AG04450 (cell line): Measurements from ENCODE around the gene BCAR3. TPM values are rescaled to one million over a fixed set of nuclear protein-coding genes. Genes with fewer than 3 reads are reported as not detected.

Source experiments
- CTCF ChIA-PET: fragments of 300-600, 350-600 bp; formaldehyde crosslinking; extraction: SDS; loops from one replicate; lab custom pipeline; 2022; ENCODE audit warnings: antibody characterized with exemption, inconsistent platforms; lab: Charles Lee
- POLR2A ChIA-PET: fragments of 350-600 bp; formaldehyde crosslinking; extraction: SDS; loops from one replicate; lab custom pipeline; 2021; ENCODE audit warnings: antibody characterized with exemption, inconsistent platforms; lab: Yijun Ruan, JAX
- DNase-seq: peaks from one replicate; pipeline ENCODE4 v3.0.0-alpha.2; 2011; ENCODE audit warnings: low read depth, low spot score
- H3K27ac ChIP-seq: one replicate; pipeline ENCODE4 v1.5.1; 2012; ENCODE audit warnings: low read depth, low read length, control low read depth
- H3K27me3 ChIP-seq: one replicate; pipeline ENCODE4 v1.6.0; 2012; ENCODE audit warnings: low read length; ENCODE audit not compliant: control insufficient read depth, insufficient read depth
- H3K4me3 ChIP-seq: 2 replicates; pipeline ENCODE4 v1.5.1; 2011; ENCODE audit warnings: mild to moderate bottlenecking, low read depth, low read length, control low read depth
- H3K9me3 ChIP-seq: 2 replicates; pipeline ENCODE4 v1.5.1; 2012; ENCODE audit warnings: low read length; ENCODE audit not compliant: control insufficient read depth, insufficient read depth
- polyA plus RNA-seq: library from polyadenylated mRNA; depleted of rRNA; stranded (reverse); fragments of >200 nt; gene quantifications from 2 replicates; pipeline ENCODE4 v1.2.3, GENCODE V29; 2011
- TF ChIP-seq, protein P1 (sequence below): IDR thresholded peaks from 2 replicates; pipeline ENCODE4 v1.5.1; 2011; ENCODE audit warnings: low read depth, low read length, control low read depth, inconsistent platforms

BCAR3 gene
- polyA plus RNA-seq, 1 experiment, result 20.6 TPM

- POLR2A ChIA-PET, result interaction anchor here (0.6 kb wide), 1 partner anchor 214 kb away, joined by 3 read pairs; no protein-coding TSS in a partner anchor
- Histone ChIP-seq H3K27ac (no peak overlapping the region), H3K4me3 (no peak overlapping the region), H3K9me3 (no peaks in the 10 kb centered on the region), H3K27me3 (no peaks in the 10 kb centered on the region)
- CTCF ChIA-PET, result interaction anchor here (1.0 to 3.0 kb wide), 3 partner anchors 8 to 209 kb away, joined by 6 to 16 read pairs (median 9); no protein-coding TSS in a partner anchor
- TF ChIP-seq, protein P1, sequence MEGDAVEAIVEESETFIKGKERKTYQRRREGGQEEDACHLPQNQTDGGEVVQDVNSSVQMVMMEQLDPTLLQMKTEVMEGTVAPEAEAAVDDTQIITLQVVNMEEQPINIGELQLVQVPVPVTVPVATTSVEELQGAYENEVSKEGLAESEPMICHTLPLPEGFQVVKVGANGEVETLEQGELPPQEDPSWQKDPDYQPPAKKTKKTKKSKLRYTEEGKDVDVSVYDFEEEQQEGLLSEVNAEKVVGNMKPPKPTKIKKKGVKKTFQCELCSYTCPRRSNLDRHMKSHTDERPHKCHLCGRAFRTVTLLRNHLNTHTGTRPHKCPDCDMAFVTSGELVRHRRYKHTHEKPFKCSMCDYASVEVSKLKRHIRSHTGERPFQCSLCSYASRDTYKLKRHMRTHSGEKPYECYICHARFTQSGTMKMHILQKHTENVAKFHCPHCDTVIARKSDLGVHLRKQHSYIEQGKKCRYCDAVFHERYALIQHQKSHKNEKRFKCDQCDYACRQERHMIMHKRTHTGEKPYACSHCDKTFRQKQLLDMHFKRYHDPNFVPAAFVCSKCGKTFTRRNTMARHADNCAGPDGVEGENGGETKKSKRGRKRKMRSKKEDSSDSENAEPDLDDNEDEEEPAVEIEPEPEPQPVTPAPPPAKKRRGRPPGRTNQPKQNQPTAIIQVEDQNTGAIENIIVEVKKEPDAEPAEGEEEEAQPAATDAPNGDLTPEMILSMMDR, result no peak
- no peak for DNase-seq
Observed at GRCh38 chr1:93636712-93637111, 44.9 kb downstream of the BCAR3 start.

DNA sequence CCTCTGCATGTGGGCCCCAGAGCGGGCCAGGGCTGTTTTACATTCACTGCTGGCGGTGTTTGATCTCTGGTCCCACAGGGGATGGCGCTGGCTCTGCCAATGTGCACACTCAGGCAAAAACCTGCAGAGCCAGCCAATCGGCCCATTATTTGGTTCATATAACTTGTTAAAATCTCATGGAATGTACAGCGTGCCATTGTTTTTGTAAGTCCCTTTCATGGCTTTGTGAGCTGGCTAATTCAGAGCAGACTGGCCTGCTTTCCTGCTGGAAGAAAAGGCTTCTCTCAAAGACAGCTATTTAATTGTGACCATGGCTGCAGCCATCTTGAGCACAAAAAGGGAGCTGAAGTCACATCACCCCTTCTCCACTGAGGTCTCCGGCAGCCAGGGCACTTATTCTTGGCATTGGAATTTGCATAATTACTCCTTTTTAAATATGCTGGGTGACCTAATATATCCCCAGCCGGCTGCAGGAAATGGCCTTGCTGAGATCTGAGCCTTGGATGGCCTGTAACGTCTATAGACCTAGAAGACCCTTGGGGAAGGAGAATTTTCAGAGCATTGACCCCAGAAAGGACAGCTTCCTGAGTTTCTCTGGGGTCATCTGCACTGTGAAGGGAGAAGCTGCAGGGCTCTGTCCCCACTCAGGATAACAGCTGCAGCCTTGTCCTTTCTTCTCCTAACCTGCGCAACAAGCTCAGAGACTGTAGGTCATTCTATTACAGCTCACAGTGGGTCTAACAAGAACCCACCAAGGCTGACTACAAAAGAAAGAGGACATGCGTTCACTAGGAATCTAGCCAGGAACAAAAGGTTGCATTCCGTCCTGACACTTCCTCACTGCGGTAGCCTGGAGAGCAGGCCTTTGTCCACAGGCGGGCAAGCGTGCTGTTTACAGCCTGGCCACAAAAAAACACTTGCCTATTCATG, 45.8 kb downstream of the BCAR3 start:
- TF ChIP-seq, protein P1, result no peak
- POLR2A ChIA-PET, result no interaction called here
- H3K4me3 ChIP-seq, result no peak overlapping the region
- H3K27ac ChIP-seq, result no peak overlapping the region
- CTCF ChIA-PET, result interaction anchor here (1.0 to 1.7 kb wide), 3 partner anchors 178 to 210 kb away, joined by 3 to 9 read pairs (median 6); no protein-coding TSS in a partner anchor
- H3K9me3 ChIP-seq, result no peaks in the 10 kb centered on the region
- no peaks in the 10 kb centered on the region for H3K27me3 ChIP-seq
- DNase-seq, result no peak

DNA sequence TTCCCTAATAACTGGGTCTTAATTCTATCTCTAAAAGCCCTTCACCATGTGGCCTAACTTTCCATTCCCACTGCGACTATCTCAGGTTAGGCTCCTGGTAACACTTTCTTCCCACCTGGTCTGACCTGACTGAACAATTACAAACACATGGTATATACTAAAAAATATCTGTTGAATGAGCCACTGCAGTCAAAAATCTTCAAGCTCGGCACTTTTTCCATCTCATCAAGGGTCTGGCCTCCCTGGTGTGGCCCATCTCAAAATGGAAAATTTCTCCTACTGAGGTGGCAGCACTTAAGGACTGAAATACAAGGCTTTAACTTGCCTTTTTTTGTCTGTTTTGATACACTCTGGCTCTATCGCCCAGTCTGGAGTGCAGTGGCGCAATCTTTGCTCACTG, 48.3 kb downstream of the BCAR3 start:
- TF ChIP-seq, protein P1, result no peak
- ChIA-PET POLR2A (no interaction called here), CTCF (interaction anchor here (1.1 to 8.7 kb wide), 3 partner anchors 180 to 218 kb away, joined by 3 to 270 read pairs (median 217); no protein-coding TSS in a partner anchor)

DNA sequence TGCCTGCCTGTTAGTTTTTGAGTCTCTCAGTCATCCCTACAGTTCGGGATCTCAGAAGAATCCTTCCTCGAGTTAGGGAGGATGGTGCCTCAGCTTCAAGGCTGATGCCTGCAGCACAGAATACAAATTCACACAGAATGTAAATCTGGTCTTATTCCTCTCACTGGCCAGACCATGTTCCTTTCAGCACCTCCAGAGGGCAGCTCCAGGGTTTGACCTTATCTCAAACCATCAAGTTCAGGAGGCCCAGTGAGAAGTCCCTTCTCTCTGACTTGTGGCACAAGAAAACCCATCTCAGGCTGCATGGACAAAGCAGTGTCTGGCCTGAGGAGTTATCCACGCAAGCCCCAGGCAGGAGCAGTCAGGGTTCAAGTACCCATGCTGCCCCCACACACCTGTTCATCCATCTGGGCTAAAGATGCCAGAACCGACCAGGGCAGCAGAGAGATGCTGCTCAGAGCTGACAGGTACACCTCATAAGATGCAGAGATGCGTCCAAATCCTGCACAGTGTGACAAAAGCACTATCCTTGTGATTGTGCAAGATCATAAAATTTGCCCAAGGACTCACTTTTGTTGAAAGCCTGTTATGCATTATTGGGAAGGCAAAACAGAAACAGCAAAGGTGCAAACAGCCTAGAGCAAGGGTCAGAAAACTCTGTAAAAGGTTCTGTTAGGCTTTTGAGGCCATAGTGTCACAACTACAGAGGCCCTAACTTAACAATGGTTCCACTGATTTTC, 49.8 kb downstream of the BCAR3 start:
- Histone ChIP-seq H3K9me3 (no peaks in the 10 kb centered on the region), H3K27me3 (no peaks in the 10 kb centered on the region), H3K4me3 (no peak overlapping the region), H3K27ac (no peak overlapping the region)
- TF ChIP-seq, protein P1, result peak; percentile 32; the same call in 1 of the 2 replicates
- ChIA-PET POLR2A (interaction anchor here (0.6 kb wide), 1 partner anchor 41 kb away, joined by 4 read pairs; no protein-coding TSS in a partner anchor), CTCF (interaction anchor here (0.6 to 8.7 kb wide), 9 partner anchors 13 to 328 kb away, joined by 3 to 270 read pairs (median 16); no protein-coding TSS in a partner anchor)
- DNase-seq, result no peak

More for the DNA sequence above, 48.3 kb downstream of the BCAR3 start:
- H3K27me3 ChIP-seq, result no peaks in the 10 kb centered on the region
- no peaks in the 10 kb centered on the region for H3K9me3 ChIP-seq
- H3K27ac ChIP-seq, result no peak overlapping the region
- no peak for DNase-seq
- no peak overlapping the region for H3K4me3 ChIP-seq
